ENCODE data around the gene INSM1. TPM values are rescaled to one million over a fixed set of nuclear protein-coding genes. Genes with fewer than 3 reads are reported as not detected.

INSM1 gene
- total and polyA plus RNA-seq, 2 of the 13 experiments (the other 11 are each of a cell fraction or from before 2014, with no cell fraction given) = not detected

DNA sequence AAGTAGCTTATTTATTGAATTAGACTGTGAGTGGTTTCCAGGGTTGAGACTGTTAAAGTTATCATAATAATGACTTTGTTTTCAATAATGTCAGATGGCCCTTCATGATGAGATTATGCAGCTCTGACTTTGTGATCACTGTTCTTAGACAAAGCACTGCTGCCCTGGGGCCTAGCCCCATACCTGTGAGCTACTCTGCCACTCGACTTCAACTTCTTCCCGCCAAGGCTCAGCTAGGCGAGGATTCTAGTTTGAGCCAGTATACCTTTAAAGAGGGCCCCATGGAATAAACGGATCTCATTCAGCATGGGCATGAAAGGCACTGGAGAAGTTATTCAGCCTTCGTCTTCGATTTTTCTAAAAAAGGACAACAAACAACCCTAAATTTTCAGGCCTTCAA lies 45.0 kb upstream of the INSM1 start (continued):
- TF ChIP-seq HDAC6 (IDR thresholded peaks at IDR 0.05; ENCODE audit: low read depth, low read length) = no peak
- no peak for TF ChIP-seq ZNF563 (CRISPR knock-in tag; IDR thresholded peaks at IDR 0.05)

GRCh38 chr20:20327746-20328145 lies 40.2 kb upstream of the INSM1 start:
- H3K4me2 ChIP-seq (ENCODE audit: low read depth, low read length) = no peak overlapping the region
- no peaks in the 10 kb centered on the region for H3K36me3 ChIP-seq (replicated peaks in 1 of 2; ENCODE audit: control insufficient read depth in 1 of 2, insufficient read depth in 2 of 2, low read length in 2 of 2)
- no TSS peak for BruUV-seq (replicated peaks)
- no peaks in the 10 kb centered on the region for H4K20me1 ChIP-seq (ENCODE audit: insufficient read depth, low read length)
- FAIRE-seq (no peak), DNase-seq (ENCODE audit: low spot score) (no peak), ATAC-seq (no peak)
- peaks cover 0 to 29% of the 10 kb centered on the region in 2 experiments; a peak in 2 of 5 replicates for H3K27me3 ChIP-seq (ENCODE audit: control insufficient read depth in 1 of 2, insufficient read depth in 2 of 2, low read length in 2 of 2)
- intact Hi-C loops (cut with micrococcal nuclease; ENCODE audit: unreplicated experiment) (no loop called here), in situ Hi-C loops (cut with HindIII; ENCODE audit: extremely low pct_ligation_motif_present, low pct_unique_long_range_greater_than_20kb) (no loop called here)
- no peak overlapping the region for H3K9ac ChIP-seq (ENCODE audit: insufficient read depth, low read depth, low read length)
- H3K27ac ChIP-seq (ENCODE audit: extremely low read length, insufficient read depth, low read length) = no peak overlapping the region
- CTCF ChIA-PET (ENCODE audit: low intra/inter-chr PET ratio, low total read pairs) = no interaction called here
- TF ChIP-seq GZF1 (CRISPR knock-in tag; IDR thresholded peaks at IDR 0.05) = no peak
- TF ChIP-seq, protein P1, sequence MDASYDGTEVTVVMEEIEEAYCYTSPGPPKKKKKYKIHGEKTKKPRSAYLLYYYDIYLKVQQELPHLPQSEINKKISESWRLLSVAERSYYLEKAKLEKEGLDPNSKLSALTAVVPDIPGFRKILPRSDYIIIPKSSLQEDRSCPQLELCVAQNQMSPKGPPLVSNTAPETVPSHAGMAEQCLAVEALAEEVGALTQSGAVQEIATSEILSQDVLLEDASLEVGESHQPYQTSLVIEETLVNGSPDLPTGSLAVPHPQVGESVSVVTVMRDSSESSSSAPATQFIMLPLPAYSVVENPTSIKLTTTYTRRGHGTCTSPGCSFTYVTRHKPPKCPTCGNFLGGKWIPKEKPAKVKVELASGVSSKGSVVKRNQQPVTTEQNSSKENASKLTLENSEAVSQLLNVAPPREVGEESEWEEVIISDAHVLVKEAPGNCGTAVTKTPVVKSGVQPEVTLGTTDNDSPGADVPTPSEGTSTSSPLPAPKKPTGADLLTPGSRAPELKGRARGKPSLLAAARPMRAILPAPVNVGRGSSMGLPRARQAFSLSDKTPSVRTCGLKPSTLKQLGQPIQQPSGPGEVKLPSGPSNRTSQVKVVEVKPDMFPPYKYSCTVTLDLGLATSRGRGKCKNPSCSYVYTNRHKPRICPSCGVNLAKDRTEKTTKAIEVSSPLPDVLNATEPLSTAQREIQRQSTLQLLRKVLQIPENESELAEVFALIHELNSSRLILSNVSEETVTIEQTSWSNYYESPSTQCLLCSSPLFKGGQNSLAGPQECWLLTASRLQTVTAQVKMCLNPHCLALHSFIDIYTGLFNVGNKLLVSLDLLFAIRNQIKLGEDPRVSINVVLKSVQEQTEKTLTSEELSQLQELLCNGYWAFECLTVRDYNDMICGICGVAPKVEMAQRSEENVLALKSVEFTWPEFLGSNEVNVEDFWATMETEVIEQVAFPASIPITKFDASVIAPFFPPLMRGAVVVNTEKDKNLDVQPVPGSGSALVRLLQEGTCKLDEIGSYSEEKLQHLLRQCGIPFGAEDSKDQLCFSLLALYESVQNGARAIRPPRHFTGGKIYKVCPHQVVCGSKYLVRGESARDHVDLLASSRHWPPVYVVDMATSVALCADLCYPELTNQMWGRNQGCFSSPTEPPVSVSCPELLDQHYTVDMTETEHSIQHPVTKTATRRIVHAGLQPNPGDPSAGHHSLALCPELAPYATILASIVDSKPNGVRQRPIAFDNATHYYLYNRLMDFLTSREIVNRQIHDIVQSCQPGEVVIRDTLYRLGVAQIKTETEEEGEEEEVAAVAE (CRISPR knock-in tag; IDR thresholded peaks at IDR 0.05; ENCODE audit: borderline replicate concordance) = no peak
- TF ChIP-seq ZNF281 (CRISPR knock-in tag; IDR thresholded peaks at IDR 0.05; ENCODE audit: borderline replicate concordance) = no peak
- TF ChIP-seq FUBP1 (CRISPR knock-in tag; IDR thresholded peaks at IDR 0.05; ENCODE audit: borderline replicate concordance) = no peak
- TF ChIP-seq ZSCAN25 (CRISPR knock-in tag; IDR thresholded peaks at IDR 0.05) = no peak
- no peaks in the 10 kb centered on the region for H3K9me3 ChIP-seq (ENCODE audit: low read length)
- WGBS (ENCODE audit: low lambda C conversion rate) = 45% methylated on average over 6 of the region's 6 CpGs
- no peak overlapping the region for H3K4me3 ChIP-seq (replicated peaks in 1 of 3; ENCODE audit: insufficient read depth in 1 of 3, low read depth in 2 of 3, low read length in 3 of 3)
- no peaks in the 10 kb centered on the region for H3K4me1 ChIP-seq (ENCODE audit: insufficient read depth, low read length)
- no peak overlapping the region for H2AFZ ChIP-seq (ENCODE audit: low read length)
- POLR2A ChIA-PET = no interaction called here
- no peaks in the 10 kb centered on the region for H3K79me2 ChIP-seq (ENCODE audit: insufficient read depth, low read length)

Measured in HepG2 (cell line).